T-helper 2 cell treated with Interferon-gamma antibody and Interleukin-4, amounts not matched to agents 100 ng/mL and 5 ng/mL, for 36 hours (primary cell): ENCODE results near the gene PRPH. TPM values are rescaled to one million over a fixed set of nuclear protein-coding genes. Genes with fewer than 3 reads are reported as not detected.
"Not testable (repeated sequence)": the region's sequence is repeated elsewhere in the genome, so short reads cannot be mapped to it uniquely, and the experiment has no call there.

Experiments
- intact Hi-C: fragments of 100-400 bp; cut with micrococcal nuclease; formaldehyde crosslinking; loops from one replicate; pipeline ENCODE4 v1.15.1; 2023
- total RNA-seq: library from RNA; stranded (reverse); gene quantifications from 2 replicates; pipeline ENCODE4 v1.2.3, GENCODE V29; 2022

The PRPH gene
- total RNA-seq, 1 donor from 2014 or later = not detected

DNA sequence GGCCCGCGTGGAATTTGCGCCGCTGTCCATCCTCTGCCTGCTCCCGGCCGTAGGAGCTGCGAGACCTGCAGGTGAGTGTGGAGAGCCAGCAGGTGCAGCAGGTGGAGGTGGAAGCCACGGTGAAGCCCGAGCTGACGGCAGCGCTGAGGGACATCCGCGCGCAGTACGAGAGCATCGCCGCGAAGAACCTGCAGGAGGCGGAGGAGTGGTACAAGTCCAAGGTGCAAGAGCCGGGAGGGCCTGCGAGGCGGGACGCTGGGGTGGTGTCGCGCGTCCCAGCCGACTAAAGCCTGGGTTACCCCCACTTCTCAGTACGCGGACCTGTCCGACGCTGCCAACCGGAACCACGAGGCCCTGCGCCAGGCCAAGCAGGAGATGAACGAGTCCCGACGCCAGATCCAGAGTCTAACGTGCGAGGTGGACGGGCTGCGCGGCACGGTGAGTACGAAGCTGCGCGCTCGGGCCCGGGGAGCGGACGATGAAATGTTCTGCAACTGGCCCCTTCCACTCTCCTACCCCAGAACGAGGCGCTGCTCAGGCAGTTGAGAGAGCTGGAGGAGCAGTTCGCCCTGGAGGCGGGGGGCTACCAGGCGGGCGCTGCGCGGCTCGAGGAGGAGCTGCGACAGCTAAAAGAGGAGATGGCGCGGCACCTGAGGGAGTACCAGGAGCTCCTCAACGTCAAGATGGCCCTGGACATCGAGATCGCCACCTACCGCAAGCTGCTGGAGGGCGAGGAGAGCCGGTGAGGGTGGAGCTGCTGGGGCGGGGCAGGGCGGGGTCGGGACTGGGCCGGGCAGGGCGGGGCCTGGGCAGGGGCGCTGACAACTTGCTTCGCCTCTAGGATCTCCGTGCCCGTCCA lies 2.1 kb downstream of the PRPH start:
- intact Hi-C loops = loop anchor here (2.0 kb wide), 1 partner anchor 32 kb away; the partner anchor contains the start of gene TUBA1C

DNA sequence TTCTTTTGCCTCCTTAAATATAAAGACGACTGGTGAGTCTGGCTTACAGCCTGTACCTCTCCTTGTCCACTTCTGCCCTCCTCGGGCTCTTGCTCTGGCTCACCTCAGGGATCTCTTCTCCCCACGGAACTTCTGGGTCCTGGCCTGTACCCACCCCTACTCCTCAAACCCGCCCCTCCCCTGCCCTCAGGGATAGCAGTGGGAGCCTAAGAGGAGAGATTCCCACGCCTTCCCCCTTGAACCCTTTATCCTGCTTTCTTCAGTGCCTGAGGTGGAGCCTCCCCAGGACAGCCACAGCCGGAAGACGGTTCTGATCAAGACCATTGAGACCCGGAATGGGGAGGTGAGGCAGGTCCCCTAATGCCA lies 2.7 kb downstream of the PRPH start:
- intact Hi-C loops = loop anchor here (2.0 kb wide), 1 partner anchor 33 kb away; the partner anchor contains the start of gene TUBA1C

DNA sequence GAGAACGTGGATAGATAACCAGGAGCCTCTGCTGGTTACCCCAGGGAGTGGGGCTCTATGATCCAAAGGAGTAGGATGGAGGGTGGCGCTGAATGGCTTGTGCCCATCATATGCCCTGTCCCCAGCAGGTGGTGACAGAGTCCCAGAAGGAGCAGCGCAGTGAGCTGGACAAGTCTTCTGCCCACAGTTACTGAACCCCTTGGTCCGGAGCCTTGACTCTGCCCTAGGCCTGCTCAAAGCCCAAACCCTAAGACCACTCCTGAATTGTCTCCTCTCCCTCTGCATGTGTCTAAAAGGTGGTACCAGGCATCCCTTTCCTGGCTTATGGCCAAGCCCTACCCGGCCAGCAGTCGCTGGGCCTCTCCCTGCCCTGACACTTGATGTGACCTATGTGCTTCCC lies 3.2 kb downstream of the PRPH start:
- intact Hi-C loops = no loop called here

DNA sequence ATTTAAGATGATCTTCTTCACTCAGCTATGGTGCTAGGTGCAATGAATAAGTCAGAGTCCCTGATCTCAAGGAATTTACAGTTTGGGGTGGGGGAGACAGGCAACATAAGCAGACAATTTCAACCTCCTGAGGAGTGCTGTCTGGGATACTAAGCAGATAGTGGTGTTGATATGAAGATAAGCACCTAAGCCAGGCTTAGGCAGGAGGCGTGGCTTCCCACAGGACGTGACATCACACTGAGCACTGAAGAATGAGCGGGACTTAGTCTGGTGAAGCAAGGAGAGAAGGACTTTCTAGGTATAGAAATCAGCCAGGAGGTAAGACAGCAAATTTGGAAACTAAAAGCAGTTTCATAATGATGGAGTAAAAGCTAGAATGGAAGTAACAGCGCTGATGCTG lies 6.8 kb downstream of the PRPH start:
- intact Hi-C loops = no loop called here

DNA sequence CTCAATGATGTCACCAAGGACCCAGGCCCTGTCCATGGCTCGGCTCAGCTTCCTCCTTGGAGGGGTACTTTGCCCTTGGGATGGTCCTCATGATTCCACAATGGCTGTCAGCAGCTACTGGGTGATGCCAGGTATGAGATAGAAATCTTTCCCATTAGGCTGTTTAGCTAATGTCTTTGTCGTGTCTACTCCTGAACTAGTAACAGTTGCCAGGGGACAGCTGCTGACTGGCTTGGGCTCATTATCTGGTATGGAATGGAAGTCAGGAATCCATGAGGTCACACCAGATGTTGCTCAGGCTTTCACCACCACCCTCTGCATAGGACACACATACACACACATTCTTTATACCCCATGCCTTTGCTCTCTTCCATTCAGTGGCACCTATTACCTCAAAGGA lies 9.2 kb downstream of the PRPH start:
- intact Hi-C loops = no loop called here

DNA sequence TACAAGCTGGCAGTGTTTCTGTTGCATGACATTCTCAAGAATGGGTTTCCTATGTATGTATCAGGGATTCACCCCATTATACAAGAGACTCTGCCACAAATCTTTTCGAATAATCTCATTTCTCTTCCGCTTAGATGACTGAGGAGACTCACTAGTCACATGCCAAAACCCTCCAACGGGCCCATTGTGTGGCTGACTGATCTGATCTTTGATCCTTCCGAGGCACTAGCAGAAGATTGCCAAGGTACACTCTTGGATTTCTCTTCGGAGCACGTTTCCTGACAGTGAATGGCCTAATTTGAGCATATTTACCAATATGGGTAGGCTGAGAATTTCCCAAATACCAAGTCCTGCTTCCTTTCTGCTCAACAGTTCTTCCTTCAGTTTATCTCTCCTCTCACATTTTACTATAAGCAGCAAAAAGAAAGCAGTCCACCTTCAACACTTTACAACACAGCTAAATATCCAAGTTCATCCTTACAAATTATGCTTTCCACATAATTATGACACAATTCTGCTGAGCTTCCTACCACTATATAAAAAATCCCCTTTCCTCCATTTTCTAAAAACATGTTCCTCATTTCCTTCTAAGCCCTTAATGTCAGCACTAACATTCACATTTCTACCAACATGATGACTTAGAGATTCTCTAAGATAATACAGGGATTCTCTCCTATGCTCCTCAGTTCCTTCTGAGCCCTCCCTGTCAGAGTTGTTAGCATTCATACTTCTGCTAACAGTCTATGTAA lies 11.0 kb downstream of the PRPH start:
- intact Hi-C loops = no loop called here

DNA sequence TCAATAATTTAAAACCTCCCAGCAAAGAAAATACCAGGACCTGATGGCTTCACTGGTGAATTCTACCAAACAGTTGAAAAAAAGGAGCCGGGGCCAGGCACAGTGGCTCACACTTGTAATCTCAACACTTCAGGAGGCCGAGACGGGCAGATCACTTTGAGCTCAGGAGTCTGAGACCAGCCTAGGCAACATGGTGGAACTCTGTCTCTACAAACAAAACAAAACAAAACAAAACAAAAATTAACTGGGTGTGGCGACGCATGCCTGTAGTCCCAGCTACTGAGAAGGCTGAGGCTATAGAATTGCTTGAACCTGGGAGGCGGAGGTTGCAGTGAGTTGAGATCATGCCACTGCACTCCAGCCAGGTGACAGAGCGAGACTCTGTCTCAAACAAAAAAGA lies 14.4 kb downstream of the PRPH start:
- intact Hi-C loops = no loop called here

DNA sequence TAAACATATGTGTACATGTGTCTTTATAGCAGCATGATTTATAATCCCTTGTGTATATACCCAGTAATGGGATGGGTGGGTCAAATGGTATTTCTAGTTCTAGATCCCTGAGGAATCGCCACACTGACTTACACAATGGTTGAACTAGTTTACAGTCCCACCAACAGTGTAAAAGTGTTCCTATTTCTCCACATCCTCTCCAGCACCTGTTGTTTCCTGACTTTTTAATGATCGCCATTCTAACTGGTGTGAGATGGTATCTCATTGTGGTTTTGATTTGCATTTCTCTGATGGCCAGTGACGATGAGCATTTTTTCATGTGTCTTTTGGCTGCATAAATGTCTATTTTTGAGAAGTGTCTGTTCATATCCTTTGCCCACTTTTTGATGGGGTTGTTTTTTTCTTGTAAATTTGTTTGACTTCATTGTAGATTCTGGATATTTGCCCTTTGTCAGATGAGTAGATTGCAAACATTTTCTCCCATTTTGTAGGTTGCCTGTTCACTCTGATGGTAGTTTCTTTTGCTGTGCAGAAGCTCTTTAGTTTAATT lies 15.6 kb downstream of the PRPH start:
- intact Hi-C loops = not testable (repeated sequence)

DNA sequence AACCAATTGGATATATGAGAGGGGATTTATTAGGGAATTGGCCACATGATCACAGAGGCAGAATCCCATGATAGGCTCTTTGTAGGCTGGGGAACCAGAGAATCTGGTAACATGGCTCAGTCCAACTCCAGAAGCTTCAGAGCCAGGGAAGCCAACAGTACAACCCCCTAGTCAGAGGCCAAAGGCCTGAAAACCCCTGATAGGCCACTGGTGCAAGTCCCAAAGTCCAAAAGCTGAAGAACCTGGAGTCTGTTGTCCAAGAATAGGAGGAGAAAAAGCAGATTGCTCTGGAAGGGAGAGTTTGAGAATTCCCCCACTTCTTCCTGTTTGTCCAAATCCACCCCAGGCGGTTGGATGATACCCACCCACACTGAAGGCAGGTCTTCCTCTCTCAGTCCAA lies 19.9 kb downstream of the PRPH start:
- intact Hi-C loops = no loop called here

DNA sequence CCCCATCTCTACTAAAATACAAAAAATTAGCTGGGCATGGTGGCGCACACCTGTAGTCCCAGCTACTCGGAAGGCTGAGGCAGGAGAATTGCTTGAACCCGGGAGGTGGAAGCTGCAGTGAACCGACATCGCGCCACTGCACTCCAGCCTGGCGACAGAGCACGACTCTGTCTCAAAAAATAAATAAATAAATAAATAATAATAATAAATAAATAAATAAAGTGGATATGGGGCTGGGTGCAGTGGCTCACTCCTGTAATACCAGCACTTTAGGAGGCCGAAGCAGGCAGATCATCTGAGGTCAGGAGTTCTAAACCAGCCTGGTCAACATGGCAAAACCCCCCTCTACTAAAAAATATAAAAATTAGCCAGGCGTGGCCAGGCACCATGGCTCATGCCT lies 22.2 kb downstream of the PRPH start:
- intact Hi-C loops = not testable (repeated sequence)

DNA sequence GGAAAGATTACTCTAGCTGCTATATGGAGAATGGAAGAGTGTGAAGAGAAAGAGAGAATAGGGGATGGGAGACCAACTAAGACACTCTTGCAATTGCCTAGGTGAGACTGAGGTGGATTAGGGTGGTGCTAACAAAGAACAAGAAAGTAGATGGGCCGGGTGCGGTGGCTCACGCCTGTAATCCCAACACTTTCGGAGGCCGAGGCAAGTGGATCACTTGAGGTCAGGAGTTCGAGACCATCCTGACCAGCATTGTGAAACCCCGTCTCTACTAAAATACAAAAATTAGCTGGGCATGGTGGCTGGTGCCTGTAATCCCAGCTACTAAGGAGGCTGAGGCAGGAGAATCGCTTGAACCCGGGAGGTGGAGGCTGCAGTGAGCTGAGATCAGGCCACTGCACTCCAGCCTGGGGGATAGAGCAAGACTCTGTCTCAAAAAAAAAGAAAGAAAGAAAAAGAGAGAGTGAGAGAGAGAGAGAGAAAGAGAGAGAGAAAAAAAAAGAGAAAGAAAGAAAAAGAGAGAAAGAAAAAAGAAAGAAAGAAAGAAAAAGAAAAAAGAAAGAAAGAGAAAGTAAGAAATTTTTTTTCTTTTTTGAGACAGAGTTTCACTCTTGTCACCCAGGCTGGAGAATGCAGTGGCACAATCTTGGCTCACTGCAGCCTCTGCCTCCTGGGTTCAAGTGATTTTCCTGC lies 25.6 kb downstream of the PRPH start:
- intact Hi-C loops = not testable (repeated sequence)

DNA sequence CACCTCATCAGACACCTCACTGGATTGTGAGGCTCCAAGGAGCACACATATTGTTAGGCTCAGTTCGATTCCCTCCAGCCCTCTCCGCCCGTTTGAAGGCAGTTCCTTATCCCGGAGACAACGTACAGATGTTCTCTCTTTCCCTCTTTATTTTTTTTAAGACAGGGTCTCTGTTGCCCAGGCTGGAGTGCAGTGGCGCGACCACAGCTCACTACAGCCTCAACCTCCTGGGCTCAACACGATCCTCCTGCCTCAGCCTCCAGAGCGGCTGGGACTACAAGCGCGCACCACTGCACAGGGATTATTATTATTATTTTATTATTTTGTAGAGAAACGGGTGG lies 27.4 kb downstream of the PRPH start:
- intact Hi-C loops = loop anchor here (2.0 kb wide), 2 partner anchors 14 to 58 kb away; partner anchors contain the start of genes C1QL4 and TUBA1C

DNA sequence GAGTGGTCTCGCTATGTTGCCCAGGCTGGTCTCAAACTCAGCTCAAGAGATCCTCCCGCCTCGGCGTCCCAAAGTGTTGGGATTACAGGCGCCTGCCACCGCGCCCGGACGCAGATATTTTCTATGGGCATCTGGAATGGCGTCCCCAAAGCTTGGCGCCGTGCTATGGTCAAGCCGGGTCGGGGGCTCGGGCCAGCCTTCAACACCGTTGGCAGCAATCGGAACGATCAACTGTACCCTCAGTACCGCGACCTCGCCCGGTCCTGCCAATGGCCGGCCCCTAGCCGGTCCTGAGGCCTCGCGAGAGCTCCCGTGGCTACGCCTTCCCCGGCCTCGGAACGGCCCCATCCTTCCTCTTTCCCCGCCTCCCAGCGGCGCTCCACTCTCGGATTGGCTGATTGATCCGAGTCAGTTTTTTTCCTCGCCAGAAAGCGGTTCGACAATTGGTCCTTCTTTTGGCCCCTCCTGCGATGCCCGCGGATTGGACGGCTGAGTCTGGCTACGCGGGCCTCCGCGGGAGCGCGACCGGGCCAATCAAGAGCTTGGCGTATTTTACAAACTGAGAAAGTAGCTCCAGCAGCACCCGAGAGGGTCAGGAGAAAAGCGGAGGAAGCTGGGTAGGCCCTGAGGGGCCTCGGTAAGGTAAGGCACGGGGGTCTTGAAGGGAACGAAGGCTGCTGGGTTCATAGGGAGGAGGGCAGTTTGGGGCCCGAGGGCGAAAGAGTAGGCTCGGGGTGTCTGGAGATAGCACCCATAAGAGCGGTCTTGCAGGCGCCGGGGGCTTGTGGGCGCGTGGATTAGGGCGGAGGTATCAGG lies 28.0 kb downstream of the PRPH start, which contains the start of gene TROAP:
Gene TROAP, plus strand, starts transcription at position 548 of the 816 bp plus-strand sequence. CDS start 354 bp downstream, outside the sequence.
- intact Hi-C loops = loop anchor here (1.0 to 2.0 kb wide), 3 partner anchors 14 to 263 kb away; partner anchors contain the start of genes C1QL4, KMT2D and TUBA1C

DNA sequence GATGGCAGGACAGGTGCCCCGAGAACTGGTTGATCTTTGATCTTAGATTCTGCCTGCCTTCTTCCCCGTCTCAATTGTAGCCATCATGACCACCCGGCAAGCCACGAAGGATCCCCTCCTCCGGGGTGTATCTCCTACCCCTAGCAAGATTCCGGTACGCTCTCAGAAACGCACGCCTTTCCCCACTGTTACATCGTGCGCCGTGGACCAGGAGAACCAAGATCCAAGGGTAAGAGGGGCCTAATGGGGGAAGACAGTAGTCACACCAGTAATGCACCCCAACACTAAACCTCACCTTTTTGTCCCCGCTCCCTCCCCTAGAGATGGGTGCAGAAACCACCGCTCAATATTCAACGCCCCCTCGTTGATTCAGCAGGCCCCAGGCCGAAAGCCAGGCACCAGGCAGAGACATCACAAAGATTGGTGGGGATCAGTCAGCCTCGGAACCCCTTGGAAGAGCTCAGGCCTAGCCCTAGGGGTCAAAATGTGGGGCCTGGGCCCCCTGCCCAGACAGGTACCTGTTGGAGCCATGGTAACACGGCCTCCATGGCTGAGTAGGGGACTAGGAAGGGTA lies 28.7 kb downstream of the PRPH start:
- intact Hi-C loops = loop anchor here (1.0 to 2.0 kb wide), 3 partner anchors 13 to 263 kb away; partner anchors contain the start of genes C1QL4, KMT2D and TUBA1C

DNA sequence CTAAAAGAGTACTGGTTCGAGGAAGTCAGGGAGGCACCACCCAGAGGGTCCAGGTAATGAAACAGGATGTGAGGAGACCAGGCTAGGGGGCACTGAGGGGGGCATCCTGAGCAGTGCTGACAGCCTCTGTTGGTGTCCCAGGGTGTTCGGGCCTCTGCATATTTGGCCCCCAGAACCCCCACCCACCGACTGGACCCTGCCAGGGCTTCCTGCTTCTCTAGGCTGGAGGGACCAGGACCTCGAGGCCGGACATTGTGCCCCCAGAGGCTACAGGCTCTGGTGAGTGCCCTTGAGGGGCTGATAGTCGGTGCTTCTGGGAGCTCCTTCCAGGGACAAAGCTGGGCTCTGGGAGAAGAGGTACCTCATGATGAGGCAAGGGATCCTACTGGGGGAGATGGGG lies 30.7 kb downstream of the PRPH start:
- intact Hi-C loops = no loop called here

DNA sequence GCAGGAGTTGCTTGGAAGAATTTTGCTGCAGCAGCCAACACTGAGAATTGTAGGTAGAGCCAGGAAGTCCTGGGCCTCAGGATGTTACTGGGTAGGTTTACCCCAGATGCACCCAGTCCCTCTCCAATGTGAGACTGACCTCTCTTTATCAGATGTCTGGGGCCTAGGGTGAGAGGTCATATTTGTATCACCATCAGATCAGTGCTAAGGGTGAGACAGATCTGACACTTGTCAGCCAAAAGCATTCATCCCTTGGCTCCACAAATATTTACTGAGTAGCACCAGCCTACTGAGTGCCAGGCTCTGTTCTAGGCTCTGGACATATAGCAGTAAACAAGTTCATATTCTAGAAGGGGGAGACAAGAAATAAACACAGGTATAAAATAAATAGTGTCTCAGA lies 32.4 kb downstream of the PRPH start:
- intact Hi-C loops = no loop called here

DNA sequence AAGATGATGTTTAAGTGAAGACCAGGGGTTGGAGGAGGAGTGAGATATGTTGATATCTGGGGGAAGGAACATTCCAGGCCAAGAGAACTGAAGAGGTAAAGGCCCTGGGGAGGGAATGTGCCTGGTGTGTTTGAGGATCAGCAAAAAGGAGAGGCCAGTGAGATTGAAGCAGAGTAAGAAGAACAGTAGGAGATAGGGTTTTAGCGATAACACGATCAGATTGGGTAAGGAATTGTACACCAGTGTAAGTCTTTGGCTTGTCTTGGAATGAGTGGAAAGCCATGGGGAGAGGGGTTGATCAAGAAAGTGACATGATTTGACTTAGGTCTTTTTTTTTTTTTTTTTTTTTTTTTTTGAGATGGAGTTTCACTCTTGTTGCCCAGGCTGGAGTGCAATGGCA lies 32.9 kb downstream of the PRPH start:
- intact Hi-C loops = no loop called here

DNA sequence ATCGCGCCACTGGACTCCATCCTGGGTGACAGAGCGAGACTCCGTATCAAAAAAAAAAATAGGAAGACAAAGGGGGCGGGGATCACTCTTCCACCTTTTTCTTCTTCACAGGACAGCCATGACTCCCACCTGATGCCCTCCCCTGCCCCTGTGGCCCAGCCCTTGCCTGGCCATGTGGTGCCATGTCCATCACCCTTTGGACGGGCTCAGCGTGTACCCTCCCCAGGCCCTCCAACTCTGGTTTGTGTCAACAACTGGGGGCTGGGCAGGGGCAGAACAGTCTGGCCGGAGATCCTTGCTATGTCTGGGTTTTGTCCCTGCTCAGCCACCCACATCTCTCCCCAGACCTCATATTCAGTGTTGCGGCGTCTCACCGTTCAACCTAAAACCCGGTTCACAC lies 33.9 kb downstream of the PRPH start:
- intact Hi-C loops = no loop called here

DNA sequence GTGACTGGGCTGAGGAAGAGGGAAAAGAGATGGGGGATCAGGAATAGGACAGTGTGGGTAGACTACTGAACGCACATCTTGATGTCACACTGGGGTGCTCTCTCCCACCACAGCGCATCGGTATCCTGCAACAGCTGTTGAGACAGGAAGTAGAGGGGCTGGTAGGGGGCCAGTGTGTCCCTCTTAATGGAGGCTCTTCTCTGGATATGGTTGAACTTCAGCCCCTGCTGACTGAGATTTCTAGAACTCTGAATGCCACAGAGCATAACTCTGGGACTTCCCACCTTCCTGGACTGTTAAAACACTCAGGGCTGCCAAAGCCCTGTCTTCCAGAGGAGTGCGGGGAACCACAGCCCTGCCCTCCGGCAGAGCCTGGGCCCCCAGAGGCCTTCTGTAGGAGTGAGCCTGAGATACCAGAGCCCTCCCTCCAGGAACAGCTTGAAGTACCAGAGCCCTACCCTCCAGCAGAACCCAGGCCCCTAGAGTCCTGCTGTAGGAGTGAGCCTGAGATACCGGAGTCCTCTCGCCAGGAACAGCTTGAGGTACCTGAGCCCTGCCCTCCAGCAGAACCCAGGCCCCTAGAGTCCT lies 35.2 kb downstream of the PRPH start:
- intact Hi-C loops = no loop called here
